Lower leg skin (tissue), 4 donors: ENCODE data around the gene ASAP2. TPM values are rescaled to one million over a fixed set of nuclear protein-coding genes. Genes with fewer than 3 reads are reported as not detected.

Experiments used
- DNase-seq, 2 donors: peaks; one replicate each; pipeline ENCODE4 v3.0.0-alpha.2; 2019; ENCODE audit warnings: low spot score in 2 of 2
- H3K4me3 ChIP-seq: fragments of 200-600 bp; sonication (generic); 2 replicates; pipeline ENCODE4 v1.5.1; 2017; ENCODE audit warnings: mild to moderate bottlenecking, low read depth; ENCODE audit not compliant: poor library complexity, severe bottlenecking
- CTCF ChIP-seq, 3 donors: fragments of 450-650 bp; IDR thresholded peaks; one replicate each; pipeline ENCODE4 v1.5.1; 2016; ENCODE audit warnings: antibody characterized with exemption in 3 of 3, mild to moderate bottlenecking in 3 of 3, moderate library complexity in 2 of 3
- POLR2A ChIP-seq, 2 donors: fragments of 450-650 bp; IDR thresholded peaks; one replicate each; pipeline ENCODE4 v1.6.1; 2016 to 2017; ENCODE audit warnings: antibody characterized with exemption in 2 of 2, mild to moderate bottlenecking in 1 of 2, moderate library complexity in 1 of 2
- WGBS, 2 donors: methylation state at CpG; one replicate each; pipeline ENCODE4 v1.1.5; 2018; 5-methylcytosine and 5-hydroxymethylcytosine counted together
- intact Hi-C: fragments of 100-400 bp; cut with DNase I; formaldehyde crosslinking; loops from one replicate; pipeline ENCODE4 v1.15.0; 2023; ENCODE audit warnings: low total_unique reads
- total RNA-seq, 4 donors: library from RNA; depleted of rRNA; stranded (reverse); fragments of >200 nt; gene quantifications; one replicate each; pipeline ENCODE4 v1.1.0, GENCODE V29; 2016

Gene ASAP2
- total RNA-seq, 4 donors from 2014 or later: 30.4 to 40.7 (median 33.1) TPM

GRCh38 chr2:9398881-9399780 is 192.5 kb downstream of the ASAP2 start:
- DNase-seq: peak; percentile 47 to 89
- 75 to 77% methylated on average over 16 to 20 of the region's 20 CpGs for WGBS, 2 donors
- no peak for TF ChIP-seq POLR2A (IDR thresholded peaks at IDR 0.05)
- TF ChIP-seq CTCF (IDR thresholded peaks at IDR 0.05): no peak
- H3K4me3 ChIP-seq: no peak overlapping the region
- intact Hi-C loops: no loop called here

DNA sequence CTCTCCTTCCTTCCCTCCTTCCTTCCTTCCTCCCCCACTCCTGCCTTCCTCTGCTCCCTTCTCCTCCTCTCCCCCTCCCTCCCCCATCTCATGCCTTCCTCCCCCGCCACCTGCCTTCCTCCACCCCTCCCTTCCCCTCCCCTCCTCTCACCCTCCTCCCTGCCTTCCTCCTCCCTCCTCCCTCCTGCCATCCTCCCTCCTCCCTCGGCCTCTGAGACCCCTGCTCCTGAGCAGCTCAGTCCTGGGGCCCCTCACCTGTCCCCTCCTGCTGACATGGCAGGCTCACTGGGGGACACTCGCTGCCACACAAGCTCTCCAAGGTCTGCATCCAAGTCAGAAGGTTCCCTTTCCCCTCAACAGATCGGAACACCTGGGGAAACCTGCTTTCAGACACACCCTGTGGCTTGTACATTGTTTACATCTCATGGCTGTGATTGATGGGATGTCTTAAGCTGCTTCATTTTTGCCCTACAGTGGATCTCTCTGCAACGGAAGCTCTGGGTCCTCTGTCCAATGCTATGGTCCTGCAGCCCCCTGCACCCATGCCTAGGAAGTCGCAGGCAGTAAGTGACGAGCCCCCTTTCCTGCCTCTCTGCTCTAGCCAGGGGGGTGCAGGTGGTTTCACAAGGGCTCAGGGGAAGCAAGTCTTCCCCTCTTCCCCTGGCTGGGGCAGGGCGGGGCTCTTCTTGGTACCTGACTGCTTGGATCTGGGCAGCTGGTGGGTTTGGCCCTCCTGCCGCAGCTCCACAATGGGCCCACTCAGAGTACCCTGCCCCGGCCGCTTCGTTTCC is 193.9 kb downstream of the ASAP2 start:
- DNase-seq: peak in 1 of 2 donors; percentile 77
- intact Hi-C loops: no loop called here
- no peak for TF ChIP-seq CTCF (IDR thresholded peaks at IDR 0.05)
- TF ChIP-seq POLR2A (IDR thresholded peaks at IDR 0.05): no peak
- H3K4me3 ChIP-seq: no peak overlapping the region
- 79 to 85% methylated on average over 10 of the region's 12 CpGs for WGBS, 2 donors

DNA sequence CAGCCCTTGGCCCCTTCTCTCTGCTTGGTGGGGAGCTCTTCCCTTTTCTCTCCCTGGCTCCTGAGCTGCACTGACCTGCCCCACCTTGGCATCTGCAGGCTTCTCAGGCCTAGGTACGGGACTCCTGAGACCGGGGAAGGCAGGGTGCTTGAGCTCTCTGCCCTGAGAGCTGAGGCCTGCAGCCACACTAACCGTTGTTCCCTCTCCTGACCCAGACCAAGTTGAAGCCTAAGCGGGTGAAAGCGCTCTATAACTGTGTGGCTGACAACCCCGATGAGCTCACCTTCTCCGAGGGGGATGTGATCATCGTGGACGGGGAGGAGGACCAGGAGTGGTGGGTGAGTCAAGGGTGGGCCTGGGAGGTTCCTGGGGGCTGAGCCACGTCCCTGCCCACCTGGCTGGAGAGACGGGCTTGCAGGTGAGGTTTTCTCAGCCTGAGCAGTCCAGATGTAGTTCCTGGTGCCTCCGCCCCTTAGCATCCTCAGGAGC is 194.5 kb downstream of the ASAP2 start:
- 77 to 94% methylated on average over 9 to 12 of the region's 12 CpGs for WGBS, 2 donors
- no peak overlapping the region for H3K4me3 ChIP-seq
- peak in 1 of 2 donors; percentile 63 for DNase-seq
- no peak for TF ChIP-seq CTCF (IDR thresholded peaks at IDR 0.05)
- intact Hi-C loops: no loop called here

DNA sequence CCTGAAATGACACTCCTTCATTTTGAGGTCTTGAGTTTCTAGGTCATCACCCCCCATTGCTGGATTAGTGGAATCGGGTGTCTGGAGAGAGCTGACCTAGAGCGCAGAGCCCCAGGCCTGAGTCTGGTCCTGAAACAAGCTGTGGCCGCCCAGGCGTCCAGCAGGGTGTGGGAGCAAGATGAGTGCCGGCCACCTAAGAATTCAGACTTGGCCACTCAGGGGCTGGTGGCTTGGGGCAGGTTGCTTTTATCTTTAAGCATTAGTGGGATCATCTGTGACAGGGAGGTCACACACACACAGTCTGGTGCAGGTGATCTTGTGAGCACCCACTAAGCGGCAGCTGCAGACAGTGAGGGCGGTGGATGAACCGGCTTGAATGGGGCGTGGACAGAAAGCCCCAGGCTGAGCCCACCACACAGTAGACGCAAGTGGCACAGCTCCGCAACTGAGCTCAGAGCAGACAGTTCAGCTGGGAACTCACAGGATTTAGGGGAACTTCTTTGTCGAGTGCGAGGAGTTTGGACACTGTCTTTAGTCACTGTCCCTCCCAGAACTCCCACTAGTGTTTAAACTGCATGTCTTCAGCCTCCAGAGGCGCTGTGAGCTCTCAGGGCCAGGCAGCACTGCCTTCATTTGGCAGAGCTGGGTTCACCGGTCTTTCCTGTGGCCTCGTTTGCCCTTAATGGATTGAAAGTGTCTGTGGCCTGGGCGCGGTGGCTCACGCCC is 195.2 kb downstream of the ASAP2 start:
- H3K4me3 ChIP-seq: no peak overlapping the region
- WGBS, 2 donors: 90 to 92% methylated on average over 19 of the region's 19 CpGs
- TF ChIP-seq CTCF (IDR thresholded peaks at IDR 0.05) (no peak), POLR2A (IDR thresholded peaks at IDR 0.05) (no peak)
- DNase-seq: peak in 1 of 2 donors; percentile 65
- intact Hi-C loops: no loop called here

GRCh38 chr2:9403924-9404323 is 197.3 kb downstream of the ASAP2 start:
- WGBS, 2 donors: 75 to 82% methylated on average over 2 of the region's 2 CpGs
- peak in 1 of 2 donors; percentile 13 for DNase-seq
- intact Hi-C loops: no loop called here
- TF ChIP-seq CTCF (IDR thresholded peaks at IDR 0.05) (no peak), POLR2A (IDR thresholded peaks at IDR 0.05) (no peak)
- no peak overlapping the region for H3K4me3 ChIP-seq
